Lower leg skin (tissue), 4 donors: ENCODE data around the gene ZNF362. TPM values are rescaled to one million over a fixed set of nuclear protein-coding genes. Genes with fewer than 3 reads are reported as not detected.

ENCODE experiments used
- DNase-seq, 2 donors: peaks; one replicate each; pipeline ENCODE4 v3.0.0-alpha.2; 2019; ENCODE audit warnings: low spot score in 2 of 2
- H3K4me3 ChIP-seq: fragments of 200-600 bp; sonication (generic); 2 replicates; pipeline ENCODE4 v1.5.1; 2017; ENCODE audit warnings: mild to moderate bottlenecking, low read depth; ENCODE audit not compliant: poor library complexity, severe bottlenecking
- POLR2A ChIP-seq, 2 donors: fragments of 450-650 bp; IDR thresholded peaks; one replicate each; pipeline ENCODE4 v1.6.1; 2016 to 2017; ENCODE audit warnings: antibody characterized with exemption in 2 of 2, mild to moderate bottlenecking in 1 of 2, moderate library complexity in 1 of 2
- WGBS, 2 donors: methylation state at CpG; one replicate each; pipeline ENCODE4 v1.1.5; 2018; 5-methylcytosine and 5-hydroxymethylcytosine counted together
- intact Hi-C: fragments of 100-400 bp; cut with DNase I; formaldehyde crosslinking; loops from one replicate; pipeline ENCODE4 v1.15.0; 2023; ENCODE audit warnings: low total_unique reads
- microRNA counts, 2 donors: library from miRNA; unstranded; fragments of <30 nt; microRNA quantifications; one replicate each; lab custom pipeline; 2016
- microRNA-seq, 2 donors: library from miRNA; unstranded; fragments of <30 nt; microRNA quantifications; one replicate each; pipeline ENCODE4, GENCODE V29; 2016; ENCODE audit warnings: borderline replicate concordance in 2 of 2, borderline number of aligned reads in 1 of 2
- total RNA-seq, 4 donors: library from RNA; depleted of rRNA; stranded (reverse); fragments of >200 nt; gene quantifications; one replicate each; pipeline ENCODE4 v1.1.0, GENCODE V29; 2016
- TF ChIP-seq, protein P1 (sequence below), 3 donors: fragments of 450-650 bp; IDR thresholded peaks; one replicate each; pipeline ENCODE4 v1.5.1; 2016; ENCODE audit warnings: antibody characterized with exemption in 3 of 3, mild to moderate bottlenecking in 3 of 3, moderate library complexity in 2 of 3

The ZNF362 gene
- total RNA-seq, 4 donors from 2014 or later = 7.0 to 24.3 (median 19.9) TPM

GRCh38 chr1:33348676-33349080 is 92.4 kb downstream of the ZNF362 start:
- WGBS, 2 donors = 2 to 3% methylated on average over 11 of the region's 11 CpGs
- intact Hi-C loops = no loop called here
- TF ChIP-seq POLR2A (IDR thresholded peaks at IDR 0.05) = no peak
- TF ChIP-seq, protein P1, sequence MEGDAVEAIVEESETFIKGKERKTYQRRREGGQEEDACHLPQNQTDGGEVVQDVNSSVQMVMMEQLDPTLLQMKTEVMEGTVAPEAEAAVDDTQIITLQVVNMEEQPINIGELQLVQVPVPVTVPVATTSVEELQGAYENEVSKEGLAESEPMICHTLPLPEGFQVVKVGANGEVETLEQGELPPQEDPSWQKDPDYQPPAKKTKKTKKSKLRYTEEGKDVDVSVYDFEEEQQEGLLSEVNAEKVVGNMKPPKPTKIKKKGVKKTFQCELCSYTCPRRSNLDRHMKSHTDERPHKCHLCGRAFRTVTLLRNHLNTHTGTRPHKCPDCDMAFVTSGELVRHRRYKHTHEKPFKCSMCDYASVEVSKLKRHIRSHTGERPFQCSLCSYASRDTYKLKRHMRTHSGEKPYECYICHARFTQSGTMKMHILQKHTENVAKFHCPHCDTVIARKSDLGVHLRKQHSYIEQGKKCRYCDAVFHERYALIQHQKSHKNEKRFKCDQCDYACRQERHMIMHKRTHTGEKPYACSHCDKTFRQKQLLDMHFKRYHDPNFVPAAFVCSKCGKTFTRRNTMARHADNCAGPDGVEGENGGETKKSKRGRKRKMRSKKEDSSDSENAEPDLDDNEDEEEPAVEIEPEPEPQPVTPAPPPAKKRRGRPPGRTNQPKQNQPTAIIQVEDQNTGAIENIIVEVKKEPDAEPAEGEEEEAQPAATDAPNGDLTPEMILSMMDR (IDR thresholded peaks at IDR 0.05) = no peak
- peak overlapping the region; percentile 80 for H3K4me3 ChIP-seq
- DNase-seq = peak in 1 of 2 donors; percentile 82

GRCh38 chr1:33349081-33349759 is 92.9 kb downstream of the ZNF362 start:
- WGBS, 2 donors = 0% methylated on average over 16 to 17 of the region's 78 CpGs
- peak overlapping the region; percentile 80 for H3K4me3 ChIP-seq
- intact Hi-C loops = no loop called here
- no peak for TF ChIP-seq POLR2A (IDR thresholded peaks at IDR 0.05)
- TF ChIP-seq, protein P1 (IDR thresholded peaks at IDR 0.05) = no peak
- DNase-seq = no peak

GRCh38 chr1:33349778-33350610 is 93.7 kb downstream of the ZNF362 start:
- 0 to 1% methylated on average over 33 to 37 of the region's 104 CpGs for WGBS, 2 donors
- TF ChIP-seq POLR2A (IDR thresholded peaks at IDR 0.05) = no peak
- TF ChIP-seq, protein P1 (IDR thresholded peaks at IDR 0.05) = no peak

More at GRCh38 chr1:33349778-33350610, 93.7 kb downstream of the ZNF362 start:
- intact Hi-C loops = no loop called here
- peak; percentile 74 to 97 for DNase-seq
- H3K4me3 ChIP-seq = peak overlapping the region; percentile 33

MicroRNAs encoded within 50 kb of the gene (microRNA counts, 767-probe panel; counts per million panel counts)
- microRNA hsa-miR-3605-5p (lab: Ali Mortazavi, UCI) = 0 to 358 counts per million in 2 donors

Small RNA genes within 50 kb of the gene (microRNA-seq; reads per million reads assigned to microRNA genes)
- gene MIR3605 = 35.3 to 45.3 reads per million in 2 donors

Other genes with a start within 250 kb of the ZNF362 start
- 100 to 1,000 TPM in 3 of 4 donors, 10 to 100 TPM in 1; 90.0 to 247 (median 144) TPM for gene AK2, start 219.6 kb upstream of the ZNF362 start, total RNA-seq
- 10 to 100 TPM in 1 of 4 donors, 1 to 10 TPM in 3; 2.2 to 13.7 (median 3.5) TPM for gene AZIN2, start 175.3 kb upstream of the ZNF362 start, total RNA-seq
- 10 to 100 TPM; 25.8 to 32.0 (median 29.9) TPM for gene TRIM62, start 74.4 kb upstream of the ZNF362 start, total RNA-seq
- not detected for gene A3GALT2, start 64.6 kb downstream of the ZNF362 start, total RNA-seq
- gene PHC2, start 174.6 kb downstream of the ZNF362 start, total RNA-seq = 100 to 1,000 TPM in 1 of 4 donors, 10 to 100 TPM in 3; 70.2 to 114 (median 77.2) TPM
- 1 to 10 TPM in 3 of 4 donors, under 1 TPM in 1; 0.91 to 3.6 (median 3.0) TPM for gene ZSCAN20, start 216.2 kb downstream of the ZNF362 start, total RNA-seq